GM11168 (cell line): ENCODE results near the gene TMEM38B.
"Not testable (repeated sequence)": the region's sequence is repeated elsewhere in the genome, so short reads cannot be mapped to it uniquely, and the experiment has no call there.

Experiments used
- in situ Hi-C: fragments of 300-500 bp; cut with MboI; formaldehyde crosslinking; loops from one replicate; pipeline ENCODE4 v1.12.0; 2022; ENCODE audit warnings: low sequenced_read_pairs; ENCODE audit not compliant: unreplicated experiment

TMEM38B gene

GRCh38 chr9:105713260-105714019 is 19.1 kb downstream of the TMEM38B start:
- in situ Hi-C loops = loop anchor here (25.0 kb wide), 2 partner anchors 101 to 276 kb away; partner anchors contain the start of gene FSD1L

GRCh38 chr9:105714020-105714331 is 19.6 kb downstream of the TMEM38B start:
- in situ Hi-C loops = loop anchor here (25.0 kb wide), 2 partner anchors 102 to 277 kb away; partner anchors contain the start of gene FSD1L

GRCh38 chr9:105716146-105716545 is 21.8 kb downstream of the TMEM38B start:
- in situ Hi-C loops = loop anchor here (25.0 kb wide), 2 partner anchors 104 to 279 kb away; partner anchors contain the start of gene FSD1L

GRCh38 chr9:105722099-105722498 is 27.8 kb downstream of the TMEM38B start:
- in situ Hi-C loops = loop anchor here (25.0 kb wide), 2 partner anchors 110 to 285 kb away; partner anchors contain the start of gene FSD1L

- in situ Hi-C loops = no loop called here
Measured at GRCh38 chr9:105725370-105725769, 31.0 kb downstream of the TMEM38B start.

GRCh38 chr9:105728230-105728629 is 33.9 kb downstream of the TMEM38B start:
- in situ Hi-C loops = not testable (repeated sequence)

- in situ Hi-C loops = not testable (repeated sequence)
Measured at GRCh38 chr9:105731420-105731819, 37.1 kb downstream of the TMEM38B start.

GRCh38 chr9:105735366-105735765 is 41.0 kb downstream of the TMEM38B start:
- in situ Hi-C loops = no loop called here

- in situ Hi-C loops = no loop called here
Measured at GRCh38 chr9:105737205-105737604, 42.9 kb downstream of the TMEM38B start.

- in situ Hi-C loops = no loop called here
Measured at GRCh38 chr9:105742088-105742487, 47.7 kb downstream of the TMEM38B start.

- in situ Hi-C loops = not testable (repeated sequence)
Measured at GRCh38 chr9:105747325-105747724, 53.0 kb downstream of the TMEM38B start.

GRCh38 chr9:105751761-105752160 is 57.4 kb downstream of the TMEM38B start:
- in situ Hi-C loops = no loop called here

- in situ Hi-C loops = no loop called here
Measured at GRCh38 chr9:105757496-105758251, 63.3 kb downstream of the TMEM38B start.

- in situ Hi-C loops = no loop called here
Measured at GRCh38 chr9:105760053-105760452, 65.7 kb downstream of the TMEM38B start.

- in situ Hi-C loops = not testable (repeated sequence)
Measured at GRCh38 chr9:105782561-105783494, 88.5 kb downstream of the TMEM38B start.

GRCh38 chr9:105783495-105783872 is 89.1 kb downstream of the TMEM38B start:
- in situ Hi-C loops = not testable (repeated sequence)

GRCh38 chr9:105786796-105787195 is 92.5 kb downstream of the TMEM38B start:
- in situ Hi-C loops = not testable (repeated sequence)

GRCh38 chr9:105816202-105816744 is 121.9 kb downstream of the TMEM38B start:
- in situ Hi-C loops = no loop called here

GRCh38 chr9:105816981-105817380 is 122.6 kb downstream of the TMEM38B start:
- in situ Hi-C loops = no loop called here

GRCh38 chr9:105818903-105819302 is 124.6 kb downstream of the TMEM38B start:
- in situ Hi-C loops = no loop called here
